GM23338 (cell line): Measurements from ENCODE around the gene C14orf93. TPM values are rescaled to one million over a fixed set of nuclear protein-coding genes. Genes with fewer than 3 reads are reported as not detected.

Experiments
- ATAC-seq: fragments of 200-7000 bp; cut with Tn5 transposase; 3 replicates; pipeline ENCODE4 v1.9.1; 2020
- DNase-seq: peaks from one replicate; pipeline ENCODE4 v3.0.0-alpha.2; 2015; ENCODE audit warnings: low spot score
- H2AFZ ChIP-seq: fragments of 200-600 bp; sonication (generic); 2 replicates; pipeline ENCODE4 v1.8.0; 2016; ENCODE audit warnings: antibody characterized with exemption, mild to moderate bottlenecking, moderate library complexity
- H3F3A ChIP-seq: fragments of 200-600 bp; sonication (generic); replicated peaks from 2 replicates; pipeline ENCODE4 v1.8.0; 2017; ENCODE audit warnings: antibody characterized with exemption, mixed run types, low read depth
- H3K27ac ChIP-seq: fragments of 200-600 bp; sonication (generic); 2 replicates; pipeline ENCODE4 v1.6.1; 2016; ENCODE audit warnings: low read depth
- H3K27me3 ChIP-seq: fragments of 200-600 bp; sonication (generic); 2 replicates; pipeline ENCODE4 v1.8.0; 2016; ENCODE audit warnings: mild to moderate bottlenecking, mixed run types, moderate library complexity; ENCODE audit not compliant: insufficient read depth
- H3K36me3 ChIP-seq: fragments of 200-600 bp; sonication (generic); 2 replicates; pipeline ENCODE4 v1.8.0; 2016; ENCODE audit warnings: mild to moderate bottlenecking; ENCODE audit not compliant: insufficient read depth
- H3K4me1 ChIP-seq: fragments of 200-600 bp; sonication (generic); 2 replicates; pipeline ENCODE4 v1.8.0; 2016; ENCODE audit warnings: mild to moderate bottlenecking, moderate library complexity; ENCODE audit not compliant: insufficient read depth
- H3K4me2 ChIP-seq: fragments of 200-600 bp; sonication (generic); 2 replicates; pipeline ENCODE4 v1.7.1; 2017; ENCODE audit warnings: mixed run types
- H3K4me3 ChIP-seq: fragments of 200-600 bp; sonication (generic); 2 replicates; pipeline ENCODE4 v1.6.1; 2016; ENCODE audit warnings: mixed run types
- H3K79me2 ChIP-seq: fragments of 200-600 bp; sonication (generic); replicated peaks from 2 replicates; pipeline ENCODE4 v1.8.0; 2017; ENCODE audit warnings: mild to moderate bottlenecking; ENCODE audit not compliant: insufficient read depth
- H3K9me2 ChIP-seq: fragments of 200-600 bp; sonication (generic); 2 replicates; pipeline ENCODE4 v1.8.0; 2017; ENCODE audit not compliant: insufficient read depth
- H4K20me1 ChIP-seq: fragments of 200-600 bp; sonication (generic); replicated peaks from 2 replicates; pipeline ENCODE4 v1.8.0; 2017; ENCODE audit warnings: mild to moderate bottlenecking; ENCODE audit not compliant: insufficient read depth
- H3K27ac Mint-ChIP-seq: 2 replicates; pipeline ENCODE4 v1.8.0; 2020; ENCODE audit warnings: inconsistent platforms, mild to moderate bottlenecking, moderate library complexity, mixed read lengths
- H3K27me3 Mint-ChIP-seq: 3 replicates; pipeline ENCODE4 v1.8.0; 2022; ENCODE audit warnings: low read depth, mild to moderate bottlenecking, moderate library complexity, mixed read lengths, inconsistent platforms; ENCODE audit not compliant: insufficient read depth, poor library complexity
- H3K36me3 Mint-ChIP-seq: 3 replicates; pipeline ENCODE4 v1.8.0; 2021; ENCODE audit warnings: low read depth, mild to moderate bottlenecking, inconsistent platforms, moderate library complexity, mixed read lengths
- H3K4me1 Mint-ChIP-seq: 3 replicates; pipeline ENCODE4 v1.8.0; 2020; ENCODE audit warnings: mild to moderate bottlenecking, inconsistent platforms, mixed read lengths
- H3K4me3 Mint-ChIP-seq: 3 replicates; pipeline ENCODE4 v1.8.0; 2021; ENCODE audit warnings: moderate library complexity, mild to moderate bottlenecking, inconsistent platforms, mixed read lengths
- H3K9me3 Mint-ChIP-seq: 3 replicates; pipeline ENCODE4 v1.8.0; 2020; ENCODE audit warnings: moderate library complexity, mild to moderate bottlenecking, inconsistent platforms, mixed read lengths
- CREB1 ChIP-seq: fragments of 250-450 bp; sonication (Bioruptor Pico); IDR thresholded peaks from 2 replicates; pipeline ENCODE4 v1.5.0; 2020; ENCODE audit warnings: low read depth, mild to moderate bottlenecking, moderate library complexity
- EZH2 ChIP-seq: fragments of 200-600 bp; sonication (generic); IDR thresholded peaks from one replicate; pipeline ENCODE4 v1.8.0; 2017; ENCODE audit warnings: antibody characterized with exemption, mild to moderate bottlenecking, low read depth; ENCODE audit not compliant: unreplicated experiment
- EZH2phosphoT487 ChIP-seq: fragments of 200-600 bp; sonication (generic); IDR thresholded peaks from one replicate; pipeline ENCODE4 v1.8.1; 2018; ENCODE audit warnings: antibody characterized with exemption; ENCODE audit not compliant: unreplicated experiment
- JUNB ChIP-seq: IDR thresholded peaks from one replicate; pipeline ENCODE4 v1.6.1; 2016; ENCODE audit warnings: antibody characterized with exemption; ENCODE audit not compliant: unreplicated experiment
- NANOG ChIP-seq: IDR thresholded peaks from 2 replicates; pipeline ENCODE4 v1.6.1; 2016; ENCODE audit warnings: antibody characterized with exemption, borderline replicate concordance
- POLR2AphosphoS5 ChIP-seq: IDR thresholded peaks from 2 replicates; pipeline ENCODE4 v1.6.1; 2016; ENCODE audit warnings: antibody characterized with exemption, low read depth
- STAT1 ChIP-seq: IDR thresholded peaks from one replicate; pipeline ENCODE4 v1.6.1; 2016; ENCODE audit warnings: antibody characterized with exemption; ENCODE audit not compliant: unreplicated experiment
- ZNF114 ChIP-seq: fragments of 250-450 bp; sonication (Bioruptor Pico); IDR thresholded peaks from 2 replicates; pipeline ENCODE4 v1.5.0; 2020; ENCODE audit warnings: mild to moderate bottlenecking, moderate library complexity
- ZNF331 ChIP-seq: fragments of 250-450 bp; sonication (Bioruptor Pico); IDR thresholded peaks from 2 replicates; pipeline ENCODE4 v1.5.0; 2020; ENCODE audit warnings: low read depth, mild to moderate bottlenecking, moderate library complexity
- polyA plus RNA-seq: library from polyadenylated mRNA; unstranded; fragments of >200 nt; fragmentation: Nextera tagmentation; extraction: Ambion mirVana; gene quantifications from 2 replicates; pipeline ENCODE4 v1.2.1, GENCODE V29; 2016
- total RNA-seq: library from RNA; depleted of rRNA; stranded (reverse); fragments of >200 nt; shearing (Covaris generic); gene quantifications from 2 replicates; pipeline ENCODE4 v1.2.3, GENCODE V29; 2014
- TF ChIP-seq, protein P1 (sequence below): fragments of 250-450 bp; sonication (Bioruptor Pico); IDR thresholded peaks from 2 replicates; pipeline ENCODE4 v1.5.0; 2020; ENCODE audit warnings: mild to moderate bottlenecking, moderate library complexity
- TF ChIP-seq, protein P2 (sequence below): IDR thresholded peaks from one replicate; pipeline ENCODE4 v1.6.1; 2018; ENCODE audit warnings: antibody characterized with exemption; ENCODE audit not compliant: unreplicated experiment
- TF ChIP-seq, protein P3 (sequence below): IDR thresholded peaks from 2 replicates; pipeline ENCODE4 v1.6.1; 2016; ENCODE audit warnings: antibody characterized with exemption
- TF ChIP-seq, protein P4 (sequence below), 2 experiments: fragments of 200-600 bp in 1 of 2; sonication (generic) in 1 of 2; conservative IDR thresholded peaks; 2 replicates each; pipeline versions ENCODE4 v1.5.1 to v1.6.1; 2016 to 2017; ENCODE audit warnings: antibody characterized with exemption in 2 of 2, low read depth in 2 of 2, mild to moderate bottlenecking in 2 of 2, moderate library complexity in 1 of 2

Gene C14orf93
- total and polyA plus RNA-seq, 2 experiments from 2014 or later = 3.5 to 11.7 TPM

DNA sequence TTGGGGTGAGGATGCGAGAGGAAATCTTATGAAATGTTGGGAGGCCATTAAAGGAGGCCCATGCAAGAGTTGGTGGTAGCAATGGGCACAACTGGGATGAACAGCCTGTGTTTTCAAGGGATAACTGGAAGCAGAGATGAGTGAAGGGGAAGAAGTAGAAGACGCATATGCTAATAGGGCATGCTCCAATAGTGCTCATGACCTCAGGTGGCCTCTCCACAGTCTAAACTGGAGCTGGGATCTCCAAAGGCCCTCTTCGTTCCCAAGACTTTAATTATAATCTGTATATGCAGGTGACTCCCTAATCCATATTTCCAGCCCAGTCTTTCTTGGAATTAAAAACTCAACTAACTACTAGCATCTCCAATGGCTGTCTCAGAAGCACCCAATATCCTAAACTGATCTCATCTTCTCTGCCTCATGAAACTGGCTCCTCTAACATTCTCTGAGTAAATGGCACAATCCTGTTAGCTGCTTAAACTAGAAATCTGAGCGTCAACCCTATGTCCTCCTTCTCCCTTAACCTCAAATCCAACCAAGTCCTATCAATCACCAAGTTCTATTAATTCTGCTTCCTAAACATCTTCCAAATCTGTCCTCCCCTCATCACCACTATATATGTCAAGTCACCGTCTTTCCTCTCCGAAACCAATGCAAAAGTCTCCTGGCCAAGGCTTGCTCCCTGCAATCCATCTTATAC is 24.8 kb downstream of the C14orf93 start:
- Histone ChIP-seq H3K27ac (no peak overlapping the region), H3K79me2 (peaks cover 17% of the 10 kb centered on the region), H2AFZ (no peak overlapping the region), H3K4me3 (no peak overlapping the region), H3K36me3 (no peaks in the 10 kb centered on the region), H3F3A (peaks cover 9% of the 10 kb centered on the region), H3K4me2 (no peak overlapping the region), H3K27me3 (peaks cover 16% of the 10 kb centered on the region), H3K4me1 (peaks cover 8% of the 10 kb centered on the region; the same call in 1 of the 2 replicates), H3K9me2 (no peaks in the 10 kb centered on the region), H4K20me1 (no peaks in the 10 kb centered on the region; the same call in 1 of the 2 replicates)
- H3K4me3 Mint-ChIP-seq = no peak overlapping the region; the same call in 2 of the 3 replicates
- H3K9me3 Mint-ChIP-seq = peaks cover 14% of the 10 kb centered on the region; the same call in 2 of the 3 replicates
- DNase-seq (no peak), ATAC-seq (no peak)
- no peak for TF ChIP-seq POLR2AphosphoS5
- no peak for TF ChIP-seq NANOG
- TF ChIP-seq STAT1 = no peak
- TF ChIP-seq ZNF114 (CRISPR knock-in tag) = no peak
- TF ChIP-seq, protein P1, sequence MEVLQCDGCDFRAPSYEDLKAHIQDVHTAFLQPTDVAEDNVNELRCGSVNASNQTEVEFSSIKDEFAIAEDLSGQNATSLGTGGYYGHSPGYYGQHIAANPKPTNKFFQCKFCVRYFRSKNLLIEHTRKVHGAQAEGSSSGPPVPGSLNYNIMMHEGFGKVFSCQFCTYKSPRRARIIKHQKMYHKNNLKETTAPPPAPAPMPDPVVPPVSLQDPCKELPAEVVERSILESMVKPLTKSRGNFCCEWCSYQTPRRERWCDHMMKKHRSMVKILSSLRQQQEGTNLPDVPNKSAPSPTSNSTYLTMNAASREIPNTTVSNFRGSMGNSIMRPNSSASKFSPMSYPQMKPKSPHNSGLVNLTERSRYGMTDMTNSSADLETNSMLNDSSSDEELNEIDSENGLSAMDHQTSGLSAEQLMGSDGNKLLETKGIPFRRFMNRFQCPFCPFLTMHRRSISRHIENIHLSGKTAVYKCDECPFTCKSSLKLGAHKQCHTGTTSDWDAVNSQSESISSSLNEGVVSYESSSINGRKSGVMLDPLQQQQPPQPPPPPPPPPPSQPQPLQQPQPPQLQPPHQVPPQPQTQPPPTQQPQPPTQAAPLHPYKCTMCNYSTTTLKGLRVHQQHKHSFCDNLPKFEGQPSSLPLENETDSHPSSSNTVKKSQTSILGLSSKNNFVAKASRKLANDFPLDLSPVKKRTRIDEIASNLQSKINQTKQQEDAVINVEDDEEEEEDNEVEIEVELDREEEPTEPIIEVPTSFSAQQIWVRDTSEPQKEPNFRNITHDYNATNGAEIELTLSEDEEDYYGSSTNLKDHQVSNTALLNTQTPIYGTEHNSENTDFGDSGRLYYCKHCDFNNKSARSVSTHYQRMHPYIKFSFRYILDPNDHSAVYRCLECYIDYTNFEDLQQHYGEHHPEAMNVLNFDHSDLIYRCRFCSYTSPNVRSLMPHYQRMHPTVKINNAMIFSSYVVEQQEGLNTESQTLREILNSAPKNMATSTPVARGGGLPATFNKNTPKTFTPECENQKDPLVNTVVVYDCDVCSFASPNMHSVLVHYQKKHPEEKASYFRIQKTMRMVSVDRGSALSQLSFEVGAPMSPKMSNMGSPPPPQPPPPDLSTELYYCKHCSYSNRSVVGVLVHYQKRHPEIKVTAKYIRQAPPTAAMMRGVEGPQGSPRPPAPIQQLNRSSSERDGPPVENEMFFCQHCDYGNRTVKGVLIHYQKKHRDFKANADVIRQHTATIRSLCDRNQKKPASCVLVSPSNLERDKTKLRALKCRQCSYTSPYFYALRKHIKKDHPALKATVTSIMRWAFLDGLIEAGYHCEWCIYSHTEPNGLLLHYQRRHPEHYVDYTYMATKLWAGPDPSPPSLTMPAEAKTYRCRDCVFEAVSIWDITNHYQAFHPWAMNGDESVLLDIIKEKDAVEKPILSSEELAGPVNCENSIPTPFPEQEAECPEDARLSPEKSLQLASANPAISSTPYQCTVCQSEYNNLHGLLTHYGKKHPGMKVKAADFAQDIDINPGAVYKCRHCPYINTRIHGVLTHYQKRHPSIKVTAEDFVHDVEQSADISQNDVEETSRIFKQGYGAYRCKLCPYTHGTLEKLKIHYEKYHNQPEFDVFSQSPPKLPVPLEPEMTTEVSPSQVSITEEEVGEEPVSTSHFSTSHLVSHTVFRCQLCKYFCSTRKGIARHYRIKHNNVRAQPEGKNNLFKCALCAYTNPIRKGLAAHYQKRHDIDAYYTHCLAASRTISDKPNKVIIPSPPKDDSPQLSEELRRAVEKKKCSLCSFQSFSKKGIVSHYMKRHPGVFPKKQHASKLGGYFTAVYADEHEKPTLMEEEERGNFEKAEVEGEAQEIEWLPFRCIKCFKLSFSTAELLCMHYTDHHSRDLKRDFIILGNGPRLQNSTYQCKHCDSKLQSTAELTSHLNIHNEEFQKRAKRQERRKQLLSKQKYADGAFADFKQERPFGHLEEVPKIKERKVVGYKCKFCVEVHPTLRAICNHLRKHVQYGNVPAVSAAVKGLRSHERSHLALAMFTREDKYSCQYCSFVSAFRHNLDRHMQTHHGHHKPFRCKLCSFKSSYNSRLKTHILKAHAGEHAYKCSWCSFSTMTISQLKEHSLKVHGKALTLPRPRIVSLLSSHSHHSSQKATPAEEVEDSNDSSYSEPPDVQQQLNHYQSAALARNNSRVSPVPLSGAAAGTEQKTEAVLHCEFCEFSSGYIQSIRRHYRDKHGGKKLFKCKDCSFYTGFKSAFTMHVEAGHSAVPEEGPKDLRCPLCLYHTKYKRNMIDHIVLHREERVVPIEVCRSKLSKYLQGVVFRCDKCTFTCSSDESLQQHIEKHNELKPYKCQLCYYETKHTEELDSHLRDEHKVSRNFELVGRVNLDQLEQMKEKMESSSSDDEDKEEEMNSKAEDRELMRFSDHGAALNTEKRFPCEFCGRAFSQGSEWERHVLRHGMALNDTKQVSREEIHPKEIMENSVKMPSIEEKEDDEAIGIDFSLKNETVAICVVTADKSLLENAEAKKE (CRISPR knock-in tag) = no peak
- TF ChIP-seq EZH2phosphoT487 = no peak
- TF ChIP-seq JUNB = no peak
- no peak for TF ChIP-seq EZH2
- TF ChIP-seq ZNF331 (CRISPR knock-in tag) = no peak
- no peak for TF ChIP-seq CREB1 (CRISPR knock-in tag)
- TF ChIP-seq, protein P2, sequence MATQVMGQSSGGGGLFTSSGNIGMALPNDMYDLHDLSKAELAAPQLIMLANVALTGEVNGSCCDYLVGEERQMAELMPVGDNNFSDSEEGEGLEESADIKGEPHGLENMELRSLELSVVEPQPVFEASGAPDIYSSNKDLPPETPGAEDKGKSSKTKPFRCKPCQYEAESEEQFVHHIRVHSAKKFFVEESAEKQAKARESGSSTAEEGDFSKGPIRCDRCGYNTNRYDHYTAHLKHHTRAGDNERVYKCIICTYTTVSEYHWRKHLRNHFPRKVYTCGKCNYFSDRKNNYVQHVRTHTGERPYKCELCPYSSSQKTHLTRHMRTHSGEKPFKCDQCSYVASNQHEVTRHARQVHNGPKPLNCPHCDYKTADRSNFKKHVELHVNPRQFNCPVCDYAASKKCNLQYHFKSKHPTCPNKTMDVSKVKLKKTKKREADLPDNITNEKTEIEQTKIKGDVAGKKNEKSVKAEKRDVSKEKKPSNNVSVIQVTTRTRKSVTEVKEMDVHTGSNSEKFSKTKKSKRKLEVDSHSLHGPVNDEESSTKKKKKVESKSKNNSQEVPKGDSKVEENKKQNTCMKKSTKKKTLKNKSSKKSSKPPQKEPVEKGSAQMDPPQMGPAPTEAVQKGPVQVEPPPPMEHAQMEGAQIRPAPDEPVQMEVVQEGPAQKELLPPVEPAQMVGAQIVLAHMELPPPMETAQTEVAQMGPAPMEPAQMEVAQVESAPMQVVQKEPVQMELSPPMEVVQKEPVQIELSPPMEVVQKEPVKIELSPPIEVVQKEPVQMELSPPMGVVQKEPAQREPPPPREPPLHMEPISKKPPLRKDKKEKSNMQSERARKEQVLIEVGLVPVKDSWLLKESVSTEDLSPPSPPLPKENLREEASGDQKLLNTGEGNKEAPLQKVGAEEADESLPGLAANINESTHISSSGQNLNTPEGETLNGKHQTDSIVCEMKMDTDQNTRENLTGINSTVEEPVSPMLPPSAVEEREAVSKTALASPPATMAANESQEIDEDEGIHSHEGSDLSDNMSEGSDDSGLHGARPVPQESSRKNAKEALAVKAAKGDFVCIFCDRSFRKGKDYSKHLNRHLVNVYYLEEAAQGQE = no peak
- TF ChIP-seq, protein P3, sequence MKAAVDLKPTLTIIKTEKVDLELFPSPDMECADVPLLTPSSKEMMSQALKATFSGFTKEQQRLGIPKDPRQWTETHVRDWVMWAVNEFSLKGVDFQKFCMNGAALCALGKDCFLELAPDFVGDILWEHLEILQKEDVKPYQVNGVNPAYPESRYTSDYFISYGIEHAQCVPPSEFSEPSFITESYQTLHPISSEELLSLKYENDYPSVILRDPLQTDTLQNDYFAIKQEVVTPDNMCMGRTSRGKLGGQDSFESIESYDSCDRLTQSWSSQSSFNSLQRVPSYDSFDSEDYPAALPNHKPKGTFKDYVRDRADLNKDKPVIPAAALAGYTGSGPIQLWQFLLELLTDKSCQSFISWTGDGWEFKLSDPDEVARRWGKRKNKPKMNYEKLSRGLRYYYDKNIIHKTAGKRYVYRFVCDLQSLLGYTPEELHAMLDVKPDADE = no peak
- TF ChIP-seq, protein P4, sequence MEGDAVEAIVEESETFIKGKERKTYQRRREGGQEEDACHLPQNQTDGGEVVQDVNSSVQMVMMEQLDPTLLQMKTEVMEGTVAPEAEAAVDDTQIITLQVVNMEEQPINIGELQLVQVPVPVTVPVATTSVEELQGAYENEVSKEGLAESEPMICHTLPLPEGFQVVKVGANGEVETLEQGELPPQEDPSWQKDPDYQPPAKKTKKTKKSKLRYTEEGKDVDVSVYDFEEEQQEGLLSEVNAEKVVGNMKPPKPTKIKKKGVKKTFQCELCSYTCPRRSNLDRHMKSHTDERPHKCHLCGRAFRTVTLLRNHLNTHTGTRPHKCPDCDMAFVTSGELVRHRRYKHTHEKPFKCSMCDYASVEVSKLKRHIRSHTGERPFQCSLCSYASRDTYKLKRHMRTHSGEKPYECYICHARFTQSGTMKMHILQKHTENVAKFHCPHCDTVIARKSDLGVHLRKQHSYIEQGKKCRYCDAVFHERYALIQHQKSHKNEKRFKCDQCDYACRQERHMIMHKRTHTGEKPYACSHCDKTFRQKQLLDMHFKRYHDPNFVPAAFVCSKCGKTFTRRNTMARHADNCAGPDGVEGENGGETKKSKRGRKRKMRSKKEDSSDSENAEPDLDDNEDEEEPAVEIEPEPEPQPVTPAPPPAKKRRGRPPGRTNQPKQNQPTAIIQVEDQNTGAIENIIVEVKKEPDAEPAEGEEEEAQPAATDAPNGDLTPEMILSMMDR (conservative IDR thresholded peaks at IDR 0.05; ENCODE audit: low read depth in 2 of 2) = no peak
- H3K4me1 Mint-ChIP-seq = peaks cover 6% of the 10 kb centered on the region
- no peak overlapping the region for H3K27ac Mint-ChIP-seq
- peaks cover 16% of the 10 kb centered on the region for H3K36me3 Mint-ChIP-seq
- peaks cover 8% of the 10 kb centered on the region for H3K27me3 Mint-ChIP-seq
